HG03520 (cell line): ENCODE measurements around the gene PRKAG1.
"Not testable (repeated sequence)": the region's sequence is repeated elsewhere in the genome, so short reads cannot be mapped to it uniquely, and the experiment has no call there.

ENCODE experiments used
- ATAC-seq: cut with Tn5 transposase; IDR thresholded peaks from one replicate; pipeline ENCODE4 v1.9.1; 2021; ENCODE audit warnings: mild to moderate bottlenecking, moderate library complexity; ENCODE audit not compliant: unreplicated experiment

Gene PRKAG1

DNA sequence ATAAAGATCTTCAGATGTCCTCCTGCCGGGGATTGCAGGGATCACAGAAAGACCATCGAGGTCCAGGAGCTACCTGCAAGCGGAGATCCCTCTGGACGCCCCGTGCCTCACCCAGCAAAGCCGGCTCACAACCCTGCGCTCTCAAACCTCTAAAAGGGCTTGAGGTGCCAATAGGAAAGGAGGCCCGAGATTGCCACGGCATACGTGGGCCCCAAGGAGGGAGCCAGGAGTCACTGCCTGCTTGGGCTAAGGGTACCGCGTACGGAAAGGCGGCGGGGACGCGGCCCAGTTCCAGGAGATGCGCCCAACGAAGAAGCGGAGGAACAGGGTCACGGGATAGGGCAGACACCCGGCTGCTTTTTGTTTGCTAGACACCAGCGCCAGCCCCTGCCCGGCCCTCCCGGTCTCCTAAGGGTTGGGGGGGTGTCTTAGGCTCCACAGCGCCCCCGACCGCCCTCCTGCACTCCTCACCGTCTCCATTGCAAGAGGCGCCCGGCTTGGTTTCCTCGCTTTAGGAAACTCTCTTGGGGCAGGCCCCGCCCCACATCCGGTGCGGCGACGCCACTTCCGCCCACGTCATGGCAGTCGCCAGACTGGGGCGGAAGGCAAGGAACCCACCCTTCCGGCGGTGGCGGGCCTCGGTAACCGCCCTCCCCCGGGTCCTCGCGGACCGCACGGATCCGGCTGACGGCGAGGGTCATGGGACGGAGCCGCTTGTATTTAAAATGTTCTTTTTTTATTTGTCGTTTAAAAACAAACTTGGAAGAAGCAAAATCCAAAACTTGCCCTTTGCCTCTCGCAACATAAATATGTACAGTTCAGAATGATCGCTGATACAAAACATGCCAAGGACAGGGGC lies at the start of gene PRKAG1:
Gene PRKAG1 (minus strand): TSS at position 516 of the 859 bp plus-strand sequence. CDS start 36 bp downstream, at position 480.
- ATAC-seq = peak; percentile 87

DNA sequence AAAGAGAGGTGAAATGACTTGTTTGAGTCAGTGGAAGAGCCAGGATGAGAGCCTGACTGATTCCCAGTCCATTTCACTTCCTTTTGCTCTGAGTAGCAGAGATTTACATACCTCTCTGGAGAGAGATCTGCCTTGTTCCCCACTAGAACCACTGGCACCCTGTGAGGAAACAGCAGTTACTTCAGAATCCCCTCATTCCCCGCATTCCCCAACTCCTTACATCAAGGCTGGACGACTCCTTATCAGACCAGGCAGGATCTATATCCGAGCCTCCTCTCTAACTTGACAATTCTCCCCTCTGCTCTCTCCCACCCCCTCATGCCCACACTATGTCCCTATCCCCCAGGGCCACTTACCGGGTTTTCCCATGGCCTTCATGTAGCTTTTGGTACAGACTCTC lies 47.5 kb upstream of the PRKAG1 start:
- no peak for ATAC-seq

DNA sequence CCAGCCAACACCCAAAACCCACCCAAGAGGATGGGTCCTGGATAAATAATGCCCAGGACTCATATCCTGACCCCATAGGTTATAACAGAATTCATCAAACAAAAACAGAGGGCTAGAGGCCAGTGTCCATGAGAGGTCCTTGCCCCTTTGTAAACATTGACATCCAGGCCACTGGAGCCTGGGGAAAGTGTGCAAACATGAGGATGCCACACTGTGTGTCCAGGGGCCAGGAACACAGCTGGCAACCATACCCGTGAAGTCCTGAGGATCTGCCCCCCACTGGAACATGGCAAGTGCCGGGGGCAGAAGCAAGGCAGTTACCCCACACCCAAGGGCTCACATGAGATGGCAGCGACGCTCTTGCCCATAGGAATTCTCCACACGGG lies 46.2 kb upstream of the PRKAG1 start:
- no peak for ATAC-seq

DNA sequence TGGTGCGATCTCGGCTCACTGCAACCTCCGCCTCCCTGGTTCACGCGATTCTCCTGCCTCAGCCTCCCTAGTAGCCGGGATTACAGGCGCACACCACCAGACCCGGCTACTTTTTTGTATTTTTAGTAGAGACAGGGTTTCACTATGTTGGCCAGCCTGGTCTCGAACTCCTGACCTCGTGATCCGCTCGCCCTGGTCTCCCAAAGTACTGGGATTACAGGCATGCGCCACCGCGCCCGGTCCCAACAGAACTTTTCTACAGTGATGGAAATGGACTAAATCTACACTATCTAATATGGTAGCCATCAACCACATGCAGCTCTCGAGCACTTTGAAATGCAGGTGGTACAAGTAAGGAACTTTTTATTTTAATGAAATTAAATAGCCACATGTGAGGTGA lies 43.3 kb upstream of the PRKAG1 start:
- ATAC-seq = not testable (repeated sequence)

DNA sequence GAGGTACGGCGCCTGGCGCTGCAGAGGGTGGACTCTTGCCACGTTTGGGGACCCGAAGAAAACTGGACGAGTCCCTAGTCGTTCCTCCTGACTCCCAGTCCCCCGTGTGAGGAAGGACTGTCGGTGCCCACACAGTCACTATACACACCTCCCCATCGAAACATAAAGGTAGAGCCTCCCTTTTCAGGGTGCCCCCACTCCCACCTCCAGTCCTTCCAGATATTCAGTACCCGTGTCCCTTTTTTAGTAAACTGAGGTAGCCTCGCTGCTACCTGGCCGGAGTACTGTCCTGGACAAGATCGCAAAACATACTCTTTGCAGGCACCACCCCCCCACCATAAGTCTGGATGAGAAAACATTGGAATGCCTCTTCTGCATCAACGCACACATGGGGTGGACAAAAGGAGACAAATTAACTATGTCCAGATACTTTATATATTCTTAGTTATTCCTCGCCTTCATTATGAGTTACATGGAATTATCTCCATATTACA lies 42.6 kb upstream of the PRKAG1 start:
- no peak for ATAC-seq

DNA sequence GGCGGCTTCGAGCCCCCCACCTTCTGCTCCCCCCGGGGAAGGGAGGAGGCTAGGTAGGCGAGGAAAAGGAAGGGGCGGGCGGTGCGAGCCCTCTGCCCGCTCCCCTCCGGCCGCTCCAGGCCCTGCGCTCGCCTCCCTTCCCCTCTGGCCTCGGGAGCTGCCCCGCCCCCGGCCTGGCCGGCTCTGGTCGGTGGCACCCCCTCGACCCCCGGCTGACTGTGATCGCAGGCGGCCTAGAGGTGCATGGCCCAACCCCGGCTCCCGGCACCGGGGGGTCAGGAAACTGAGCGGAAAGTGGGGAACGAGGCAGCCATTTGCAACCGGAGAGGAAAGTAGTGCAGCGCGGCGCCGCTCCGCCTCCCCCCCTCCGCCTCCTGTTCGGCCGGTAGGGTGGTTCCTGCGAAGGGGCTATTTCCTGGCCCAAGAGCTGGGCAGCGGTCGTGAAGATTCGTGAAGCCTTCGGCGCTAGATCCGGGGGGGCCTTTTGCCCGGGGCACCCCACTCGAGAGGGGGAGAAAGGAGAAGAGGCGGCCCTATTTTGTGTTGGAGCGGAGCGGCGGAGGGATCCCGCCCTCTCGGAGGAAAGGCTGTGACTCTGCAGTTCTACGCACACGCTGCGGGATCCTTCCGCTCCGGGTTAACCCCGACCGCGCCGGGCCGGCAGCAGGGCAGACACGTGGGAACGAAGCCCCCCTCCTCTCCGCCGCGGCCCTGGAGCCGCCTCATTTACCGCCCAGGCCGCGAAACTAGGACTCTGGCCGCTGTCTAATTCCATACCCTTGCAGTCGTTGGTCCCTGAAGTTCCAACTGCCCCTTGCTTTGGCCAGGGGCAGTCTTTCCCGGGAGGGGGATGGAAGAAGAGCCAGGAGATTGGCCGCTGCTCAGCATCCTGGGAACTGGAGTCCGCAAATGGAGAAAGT lies 41.9 kb upstream of the PRKAG1 start, which contains the start of gene KMT2D:
Gene KMT2D (minus strand): TSS at position 558 of the 920 bp plus-strand sequence. CDS start 5,470 bp downstream, outside the sequence.
- ATAC-seq = peak; percentile 39

DNA sequence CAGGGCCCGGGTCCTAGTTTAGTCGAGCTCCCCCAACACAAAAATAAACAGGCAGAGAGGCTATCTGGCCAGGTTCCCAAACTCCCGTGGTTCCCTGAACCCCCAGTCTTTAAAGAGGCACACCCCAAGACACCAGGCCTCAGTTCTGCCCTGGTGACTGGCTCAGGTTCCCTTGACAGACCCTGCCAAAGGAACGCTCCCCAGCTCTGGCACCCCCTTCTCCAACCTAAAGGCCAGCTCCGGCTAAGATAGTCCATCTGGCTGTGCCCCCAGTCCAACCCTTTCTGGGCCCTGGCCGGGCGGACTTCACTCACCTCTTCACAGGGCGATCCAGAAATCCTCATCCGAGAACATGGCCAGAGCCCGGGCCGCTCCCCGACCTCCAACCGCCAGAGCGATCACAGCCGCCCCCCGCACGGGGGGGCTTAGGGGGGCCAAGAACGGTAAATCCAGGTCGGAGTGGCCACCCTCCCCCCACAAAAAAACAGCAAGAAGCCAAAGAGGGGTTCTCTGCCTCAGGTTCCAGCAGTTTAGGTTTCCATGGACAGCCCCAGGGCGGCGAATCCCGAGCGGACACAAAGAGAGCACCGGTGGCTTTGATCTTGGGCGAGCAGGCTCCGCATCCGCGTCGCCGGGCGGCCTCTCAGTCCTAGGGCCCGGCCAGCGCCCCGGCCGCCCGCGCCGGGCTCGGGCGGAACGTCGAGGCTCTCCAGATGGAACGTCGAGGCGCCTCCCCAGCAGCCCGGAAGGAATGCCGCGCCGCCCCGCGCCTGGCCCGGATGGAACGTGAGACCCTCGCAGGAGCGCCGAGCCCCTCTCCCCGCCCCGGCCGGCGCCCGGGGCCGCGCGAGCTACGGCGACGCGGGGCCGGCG lies 41.0 kb upstream of the PRKAG1 start:
- peak; percentile 29 for ATAC-seq

DNA sequence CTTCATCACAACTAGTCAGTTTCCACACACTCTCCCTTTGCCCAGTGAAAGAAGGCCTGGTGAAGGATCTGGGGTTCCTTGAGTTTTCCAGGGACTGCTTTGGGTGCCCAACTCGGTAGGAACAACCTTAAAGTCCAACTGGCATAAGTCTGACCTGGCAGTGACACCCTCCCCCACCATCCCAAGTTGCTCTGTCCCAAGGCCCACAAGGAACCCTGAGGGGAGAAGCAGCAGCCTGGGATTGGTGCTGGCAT lies 40.4 kb upstream of the PRKAG1 start:
- no peak for ATAC-seq

DNA sequence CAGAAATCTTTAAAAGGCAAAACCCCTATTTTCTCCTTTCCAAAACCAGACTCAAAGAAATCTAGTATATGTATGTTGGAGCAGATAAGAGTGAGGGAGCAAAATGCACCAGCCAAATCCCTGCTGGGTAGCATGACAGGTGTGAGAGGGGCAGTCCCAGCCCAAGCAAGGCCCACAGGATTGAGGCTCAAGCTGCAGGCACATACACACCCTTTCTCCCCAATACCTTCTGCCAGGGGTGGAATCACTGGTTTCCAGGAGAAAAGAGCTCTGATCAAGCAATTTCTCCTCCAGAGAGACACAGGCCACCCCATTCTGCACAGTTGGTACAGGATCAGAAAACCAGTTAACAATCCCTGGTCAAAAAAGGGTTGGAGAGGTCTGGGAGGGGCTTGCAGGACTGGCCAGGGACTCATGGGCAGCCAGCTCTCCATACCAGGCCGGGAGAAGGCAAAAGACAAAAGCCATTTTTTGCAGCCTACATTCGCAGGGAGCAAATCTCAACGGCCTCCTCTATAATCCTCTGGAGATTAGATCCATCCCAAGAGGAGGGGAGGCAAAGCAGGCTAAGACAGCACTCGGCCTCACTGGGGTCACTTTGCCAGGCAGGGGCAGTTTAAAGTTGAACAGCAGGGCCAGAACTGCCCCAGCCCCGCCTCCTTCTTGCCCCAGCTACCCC lies 39.9 kb upstream of the PRKAG1 start:
- ATAC-seq = no peak

DNA sequence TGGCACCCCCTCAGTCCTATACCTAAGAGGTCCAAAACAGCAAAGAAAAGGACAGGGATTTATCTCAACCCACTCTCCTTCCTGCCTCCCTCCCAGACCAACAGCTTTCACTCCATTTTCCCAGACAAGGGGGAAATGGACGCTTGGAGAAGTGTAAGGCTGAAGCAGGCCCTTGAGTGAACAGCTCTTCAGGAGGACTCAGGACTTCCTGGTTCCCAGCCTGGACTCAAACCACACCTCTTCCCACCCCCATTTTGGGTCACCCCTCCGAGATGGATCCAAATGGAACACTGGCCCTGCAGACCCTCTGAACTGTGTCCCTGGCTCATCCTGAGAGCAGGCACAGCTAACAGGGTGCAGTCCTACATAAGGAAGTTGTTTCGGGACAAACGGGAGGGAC lies 39.3 kb upstream of the PRKAG1 start:
- no peak for ATAC-seq

DNA sequence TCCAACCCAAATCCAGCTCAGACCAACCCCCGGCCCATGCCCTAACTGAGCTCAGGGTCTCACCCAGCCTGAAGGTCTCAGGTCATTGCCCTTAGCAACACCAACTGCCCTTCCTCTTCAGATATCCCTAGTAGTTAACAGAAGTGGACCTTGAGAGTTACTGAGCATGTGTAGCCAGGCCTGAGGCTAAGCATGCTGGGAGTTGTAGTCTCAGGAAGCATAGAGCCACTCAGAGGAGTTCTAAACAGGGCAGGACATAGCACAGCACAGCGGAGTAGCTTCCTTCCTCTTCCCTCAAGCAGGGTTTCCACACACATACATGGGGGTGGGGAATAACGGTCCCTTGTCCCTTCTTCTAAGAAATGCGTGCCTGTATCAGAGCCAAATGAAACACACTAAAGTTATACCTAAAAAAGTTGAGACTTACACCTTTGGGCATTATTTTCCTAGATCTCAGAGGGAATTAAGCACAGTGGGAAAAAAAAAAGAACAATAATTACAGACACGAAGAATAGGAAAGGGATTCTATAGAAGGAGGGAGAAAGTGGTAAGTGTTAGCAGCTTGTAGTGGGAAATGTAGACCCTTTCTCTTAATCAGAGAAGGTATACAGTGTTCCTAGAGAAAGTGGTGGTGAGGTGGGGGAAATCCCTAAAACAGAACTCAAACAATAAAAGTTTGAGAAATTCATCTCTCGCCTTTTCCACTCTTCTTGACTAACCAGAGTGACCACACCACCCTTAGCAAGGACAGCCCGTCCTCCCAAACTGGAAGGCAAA lies 37.6 kb upstream of the PRKAG1 start:
- no peak for ATAC-seq

DNA sequence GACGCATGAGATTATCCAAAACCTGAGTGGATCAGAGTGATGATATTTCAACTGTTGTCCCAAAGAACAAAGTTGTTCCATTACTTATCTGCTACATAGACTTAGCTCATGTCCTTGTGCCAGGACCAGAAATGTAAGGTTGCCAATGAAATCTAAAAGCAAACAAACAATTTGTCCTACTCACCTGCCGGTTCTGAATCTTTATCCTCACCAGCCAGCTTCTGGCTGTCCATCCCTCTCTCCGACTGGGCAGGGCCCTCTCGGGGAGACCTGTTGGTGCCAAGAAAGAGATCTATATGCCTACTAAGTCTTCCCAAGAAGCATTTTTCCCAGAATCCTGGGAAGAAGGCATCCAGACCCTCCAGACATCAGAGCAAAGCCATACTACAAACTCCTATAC lies 36.5 kb upstream of the PRKAG1 start:
- no peak for ATAC-seq

DNA sequence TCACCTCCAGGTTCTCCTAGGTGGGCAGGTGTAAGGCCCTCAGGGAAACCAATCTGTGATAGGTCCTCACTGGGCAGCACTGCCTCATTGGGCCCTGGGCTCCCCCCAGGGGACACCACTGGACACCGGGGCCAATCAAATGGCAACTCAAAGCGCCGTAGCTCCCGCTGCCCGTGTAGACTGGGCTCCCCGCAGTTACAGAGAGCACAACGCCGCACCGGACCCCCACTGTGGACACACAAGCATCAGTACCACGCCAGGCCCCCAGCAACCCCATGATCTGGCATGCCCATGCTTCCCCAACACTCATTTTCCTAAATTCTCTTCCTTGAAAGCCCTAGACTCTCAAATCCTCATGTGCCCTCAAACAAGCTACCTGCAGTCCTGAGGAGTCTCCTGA lies 35.9 kb upstream of the PRKAG1 start:
- no peak for ATAC-seq

DNA sequence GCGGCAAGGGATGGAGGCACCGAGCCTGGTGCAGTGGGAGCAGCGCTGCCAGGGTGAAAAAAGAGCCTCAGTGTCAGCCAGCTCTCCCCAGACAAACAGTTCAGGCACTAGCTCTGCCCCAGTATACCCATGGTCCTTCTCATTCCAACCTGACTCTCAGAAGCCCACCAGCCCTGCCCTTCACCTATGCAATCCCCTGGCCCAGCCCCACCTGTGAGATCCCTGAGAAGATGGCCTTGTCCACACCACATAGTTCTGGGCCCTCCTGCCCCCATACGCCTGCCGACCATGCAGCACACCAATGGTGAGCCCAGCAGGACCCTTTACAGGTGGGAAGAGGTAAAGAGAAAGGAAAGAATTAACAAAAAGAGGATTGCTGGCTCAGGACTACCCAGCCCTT lies 35.5 kb upstream of the PRKAG1 start:
- ATAC-seq = no peak

DNA sequence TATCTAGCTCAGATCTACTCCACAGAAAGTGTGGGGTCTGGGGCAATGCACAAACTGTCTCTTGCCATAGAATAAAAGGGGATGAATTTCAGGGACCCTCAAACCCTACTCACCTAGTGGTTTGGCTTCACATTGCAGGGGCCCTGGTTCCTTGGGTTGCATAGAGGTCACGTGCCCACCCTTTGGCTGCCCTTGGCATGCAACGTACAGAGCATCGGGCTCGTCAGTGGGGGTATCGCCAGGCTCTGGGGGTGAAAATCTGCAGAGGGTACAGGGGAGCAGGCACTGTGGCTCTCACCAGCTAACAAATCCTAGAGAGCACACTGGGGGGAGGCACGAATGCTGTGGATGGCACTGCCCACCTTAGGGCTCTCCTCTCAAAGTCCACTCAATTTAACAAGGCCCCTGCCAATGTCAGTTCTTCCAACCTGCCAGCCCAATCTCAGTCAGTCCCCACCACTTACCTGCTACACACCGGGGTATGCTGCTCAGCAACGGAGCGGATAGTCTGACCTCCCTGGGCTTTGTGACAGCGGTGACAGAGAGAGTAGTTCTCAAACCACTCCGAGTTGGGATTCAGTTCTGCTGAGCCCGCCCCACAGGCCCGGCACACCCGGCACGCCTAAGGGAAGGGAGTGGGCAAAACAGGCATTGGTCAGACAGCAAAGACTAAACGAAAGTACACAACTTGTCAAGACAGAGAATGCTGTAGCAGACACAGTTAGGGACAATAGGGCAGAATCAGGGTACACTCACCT lies 34.1 kb upstream of the PRKAG1 start:
- ATAC-seq = no peak

DNA sequence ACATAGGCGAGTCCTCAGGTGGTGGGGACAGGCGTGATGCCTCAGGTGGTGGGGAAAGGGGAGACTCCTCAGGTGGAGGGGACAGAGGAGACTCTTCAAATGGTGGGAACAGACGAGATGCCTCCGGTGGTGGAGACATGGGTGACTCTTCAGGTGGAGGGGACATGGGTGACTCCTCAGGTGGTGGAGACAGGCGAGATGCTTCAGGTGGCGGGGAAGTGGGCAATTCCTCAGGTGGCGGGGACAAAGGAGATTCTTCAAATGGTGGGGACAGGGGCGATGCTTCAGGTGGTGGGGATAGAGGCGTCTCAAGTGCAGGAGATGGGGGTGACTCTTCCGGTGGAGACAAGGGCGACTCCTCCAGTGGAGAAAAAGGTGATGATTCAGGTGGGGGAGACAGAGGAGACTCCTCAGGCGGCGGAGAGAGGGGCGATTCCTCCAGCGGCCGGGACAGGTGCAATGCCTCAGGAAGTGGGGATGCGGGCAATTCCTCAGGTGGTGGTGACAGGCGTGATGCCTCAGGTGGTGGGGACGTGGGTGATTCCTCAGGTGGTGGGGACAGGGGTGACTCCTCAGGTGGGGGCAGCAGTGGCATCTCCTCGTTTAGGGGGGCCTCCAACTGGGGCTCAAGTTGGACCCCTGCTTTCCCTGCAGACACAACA lies 33.3 kb upstream of the PRKAG1 start:
- ATAC-seq = no peak

DNA sequence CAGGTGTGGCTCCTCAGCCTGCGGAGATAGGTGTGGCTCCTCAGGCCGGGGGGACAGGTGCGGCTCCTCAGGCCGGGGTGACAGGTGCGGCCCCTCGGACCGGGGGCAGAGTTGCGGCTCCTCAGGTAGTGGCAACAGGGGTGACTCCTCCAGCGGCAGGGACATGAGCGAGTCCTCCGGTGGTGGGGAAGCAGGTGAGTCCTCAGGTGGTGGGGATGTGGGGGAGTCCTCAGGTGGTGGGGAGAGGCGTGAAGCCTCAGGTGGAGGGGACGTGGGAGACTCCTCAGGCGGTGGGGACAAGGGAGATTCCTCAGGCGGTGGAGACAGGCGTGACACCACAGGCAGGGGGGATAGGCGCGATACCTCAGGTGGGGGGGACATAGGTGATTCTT lies 32.8 kb upstream of the PRKAG1 start:
- no peak for ATAC-seq
